Peyer's patch (tissue), 4 donors: Measurements from ENCODE around the gene KIF6. TPM values are rescaled to one million over a fixed set of nuclear protein-coding genes. Genes with fewer than 3 reads are reported as not detected.

Experiments used
- DNase-seq, 3 donors: peaks; one replicate each; pipeline ENCODE4 v3.0.0-alpha.2; 2017 to 2019
- H3K27ac ChIP-seq, 4 donors: fragments of 200-600 bp; sonication (generic); one replicate each; pipeline ENCODE4 v1.5.1; 2016 to 2019
- H3K27me3 ChIP-seq, 2 donors: fragments of 200-600 bp; sonication (generic); one replicate each; pipeline ENCODE4 v1.5.1; 2019
- H3K36me3 ChIP-seq, 3 donors: fragments of 200-600 bp; sonication (generic); one replicate each; pipeline ENCODE4 v1.5.1; 2016 to 2019
- H3K4me1 ChIP-seq, 4 donors: fragments of 200-600 bp; sonication (generic); one replicate each; pipeline ENCODE4 v1.5.1; 2016 to 2019
- H3K4me3 ChIP-seq, 4 donors: fragments of 200-600 bp; sonication (generic); 1 replicate in 3 of 4; 2 replicates in 1 of 4; pipeline ENCODE4 v1.5.1; 2016 to 2019; ENCODE audit warnings: mild to moderate bottlenecking in 1 of 4
- H3K9me3 ChIP-seq, 4 donors: fragments of 200-600 bp; sonication (generic); one replicate each; pipeline ENCODE4 v1.5.1; 2016 to 2019; ENCODE audit warnings: mild to moderate bottlenecking in 1 of 4
- CTCF ChIP-seq, 6 experiments: fragments of 450-650 bp in 4 of 6; fragments of 200-600 bp in 2 of 6; sonication (generic) in 1 of 6; IDR thresholded peaks; one replicate each; pipeline ENCODE4 v1.5.1; 2017 to 2019; ENCODE audit warnings: antibody characterized with exemption in 6 of 6, mild to moderate bottlenecking in 3 of 6, moderate library complexity in 1 of 6
- POLR2A ChIP-seq, 2 donors: fragments of 450-650 bp; IDR thresholded peaks; one replicate each; pipeline ENCODE4 v1.5.1; 2017; ENCODE audit warnings: antibody characterized with exemption in 2 of 2, mild to moderate bottlenecking in 2 of 2, moderate library complexity in 2 of 2
- total RNA-seq, 4 donors: library from RNA; depleted of rRNA; stranded (reverse); fragments of >200 nt; gene quantifications; one replicate each; pipeline ENCODE4 v1.1.0, GENCODE V29; 2016

The KIF6 gene
- total RNA-seq, 4 donors from 2014 or later, result 0.83 TPM; not detected in 3

GRCh38 chr6:39593646-39594045 lies 131.6 kb downstream of the KIF6 start:
- DNase-seq, result no peak
- Histone ChIP-seq H3K9me3 (no peaks in the 10 kb centered on the region), H3K4me1 (no peaks in the 10 kb centered on the region), H3K27ac (no peak overlapping the region), H3K4me3 (no peak overlapping the region), H3K36me3 (no peaks in the 10 kb centered on the region), H3K27me3 (no peaks in the 10 kb centered on the region)
- TF ChIP-seq CTCF (IDR thresholded peaks at IDR 0.05), result no peak
- no peak for TF ChIP-seq POLR2A (IDR thresholded peaks at IDR 0.05)

- no peak overlapping the region for H3K4me3 ChIP-seq
- DNase-seq, result no peak
- H3K27ac ChIP-seq, result no peak overlapping the region
- no peaks in the 10 kb centered on the region for H3K27me3 ChIP-seq
- TF ChIP-seq POLR2A (IDR thresholded peaks at IDR 0.05) (no peak), CTCF (IDR thresholded peaks at IDR 0.05) (no peak)
- H3K36me3 ChIP-seq, result no peaks in the 10 kb centered on the region
- no peaks in the 10 kb centered on the region for H3K4me1 ChIP-seq
- no peaks in the 10 kb centered on the region for H3K9me3 ChIP-seq
Measured at GRCh38 chr6:39590871-39591393, 134.3 kb downstream of the KIF6 start.

GRCh38 chr6:39587080-39587479 lies 138.1 kb downstream of the KIF6 start:
- Histone ChIP-seq H3K27me3 (no peaks in the 10 kb centered on the region), H3K4me1 (no peaks in the 10 kb centered on the region), H3K4me3 (no peak overlapping the region), H3K27ac (no peak overlapping the region), H3K36me3 (no peaks in the 10 kb centered on the region), H3K9me3 (no peaks in the 10 kb centered on the region)
- TF ChIP-seq CTCF (IDR thresholded peaks at IDR 0.05), result no peak
- TF ChIP-seq POLR2A (IDR thresholded peaks at IDR 0.05), result no peak
- DNase-seq, result no peak

- Histone ChIP-seq H3K4me3 (no peak overlapping the region), H3K36me3 (no peaks in the 10 kb centered on the region), H3K9me3 (no peaks in the 10 kb centered on the region), H3K27me3 (no peaks in the 10 kb centered on the region), H3K27ac (no peak overlapping the region), H3K4me1 (no peaks in the 10 kb centered on the region)
- no peak for TF ChIP-seq CTCF (IDR thresholded peaks at IDR 0.05)
- TF ChIP-seq POLR2A (IDR thresholded peaks at IDR 0.05), result no peak
- DNase-seq, result no peak
Measured at GRCh38 chr6:39585641-39586040, 139.6 kb downstream of the KIF6 start.

GRCh38 chr6:39577446-39578165 lies 147.6 kb downstream of the KIF6 start:
- DNase-seq, result no peak
- Histone ChIP-seq H3K27ac (no peak overlapping the region), H3K27me3 (no peaks in the 10 kb centered on the region), H3K4me1 (no peaks in the 10 kb centered on the region), H3K4me3 (no peak overlapping the region), H3K9me3 (no peaks in the 10 kb centered on the region), H3K36me3 (no peaks in the 10 kb centered on the region)
- TF ChIP-seq POLR2A (IDR thresholded peaks at IDR 0.05) (no peak), CTCF (IDR thresholded peaks at IDR 0.05) (no peak)
